Endothelial cell of umbilical vein (primary cell): Measurements from ENCODE around the gene HOXB7.

Source experiments
- CTCF ChIP-seq, 2 donors: IDR thresholded peaks; 1 replicate in 1 of 2; 2 replicates in 1 of 2; pipeline ENCODE4 v1.5.1; 2011; ENCODE audit warnings: low read length in 2 of 2, mild to moderate bottlenecking in 2 of 2, moderate library complexity in 2 of 2, control low read depth in 1 of 2, inconsistent platforms in 1 of 2, low read depth in 1 of 2; ENCODE audit not compliant: insufficient read depth in 1 of 2; ENCODE audit errors: extremely low read depth in 1 of 2
- POLR2A ChIP-seq: IDR thresholded peaks from 2 replicates; pipeline ENCODE4 v1.6.1; 2012; ENCODE audit warnings: low read depth, mild to moderate bottlenecking, control low read depth, low read length

GRCh38 chr17:48644910-48645557 is 34.2 kb upstream of the HOXB7 start:
- TF ChIP-seq CTCF (IDR thresholded peaks at IDR 0.05; ENCODE audit: extremely low read depth in 1 of 2, insufficient read depth in 1 of 2, low read depth in 1 of 2, low read length in 2 of 2), result no peak
- no peak for TF ChIP-seq POLR2A
